HL-60 (cell line): Measurements from ENCODE around the gene DPT.

Source experiments
- CTCF ChIP-seq: IDR thresholded peaks from one replicate; pipeline ENCODE4 v1.5.1; 2011; ENCODE audit warnings: low read length, control low read depth, inconsistent platforms; ENCODE audit not compliant: insufficient read depth
- GABPA ChIP-seq: IDR thresholded peaks from 2 replicates; pipeline ENCODE4 v1.6.1; 2012; ENCODE audit warnings: low read depth
- POLR2AphosphoS5 ChIP-seq: IDR thresholded peaks from 2 replicates; pipeline ENCODE4 v1.6.1; 2012; ENCODE audit warnings: low read depth
- REST ChIP-seq: IDR thresholded peaks from 2 replicates; pipeline ENCODE4 v1.6.1; 2012; ENCODE audit warnings: low read depth; ENCODE audit not compliant: insufficient replicate concordance

- TF ChIP-seq CTCF = no peak
- TF ChIP-seq POLR2AphosphoS5 = no peak
- TF ChIP-seq GABPA = no peak
- TF ChIP-seq REST = no peak
Measured at GRCh38 chr1:168696125-168696760, 32.8 kb downstream of the DPT start.
